GM10248 (cell line): ENCODE measurements around the gene TARBP2.

ENCODE experiments used
- CTCF ChIA-PET: fragments of 300-600 bp; sonication (Branson Sonifier 250); formaldehyde crosslinking; extraction: SDS; loops from one replicate; lab custom pipeline; 2021; ENCODE audit warnings: antibody characterized with exemption; lab: Yijun Ruan, JAX
- POLR2A ChIA-PET: fragments of 350-650 bp; sonication (Branson Sonifier 250); formaldehyde crosslinking; extraction: SDS; loops from one replicate; lab custom pipeline; 2020; ENCODE audit warnings: antibody characterized with exemption; lab: Yijun Ruan, JAX
- DNase-seq: peaks from one replicate; pipeline ENCODE4 v3.0.0; 2012; ENCODE audit errors: extremely low spot score
- CTCF ChIP-seq: IDR thresholded peaks from 2 replicates; pipeline ENCODE4 v1.5.1; 2012; ENCODE audit warnings: mild to moderate bottlenecking, low read depth; ENCODE audit errors: extremely low read depth, missing control alignments, control extremely low read depth

TARBP2 gene

GRCh38 chr12:53463802-53464560 is 37.1 kb upstream of the TARBP2 start:
- POLR2A ChIA-PET, result interaction anchor here (0.6 to 1.2 kb wide), 5 partner anchors 8 to 250 kb away, joined by 3 to 4 read pairs (median 3); no protein-coding TSS in a partner anchor
- DNase-seq, result no peak
- CTCF ChIA-PET, result interaction anchor here (0.7 to 3.4 kb wide), 6 partner anchors 9 to 45 kb away, joined by 3 to 22 read pairs (median 3); no protein-coding TSS in a partner anchor
- no peak for TF ChIP-seq CTCF

- ChIA-PET POLR2A (interaction anchor here (0.6 to 1.2 kb wide), 5 partner anchors 9 to 251 kb away, joined by 3 to 4 read pairs (median 3); no protein-coding TSS in a partner anchor), CTCF (interaction anchor here (0.7 to 3.4 kb wide), 6 partner anchors 10 to 44 kb away, joined by 3 to 22 read pairs (median 3); no protein-coding TSS in a partner anchor)
- DNase-seq, result no peak
- no peak for TF ChIP-seq CTCF
These were observed 36.2 kb upstream of the TARBP2 start for GRCh38 chr12:53464685-53465418.

- TF ChIP-seq CTCF, result no peak
- ChIA-PET POLR2A (no interaction called here), CTCF (interaction anchor here (3.4 kb wide), 1 partner anchor 10 kb away, joined by 22 read pairs; no protein-coding TSS in a partner anchor)
- no peak for DNase-seq
These were observed 35.4 kb upstream of the TARBP2 start for GRCh38 chr12:53465679-53466078.

GRCh38 chr12:53466640-53467039 is 34.4 kb upstream of the TARBP2 start:
- ChIA-PET POLR2A (interaction anchor here (2.0 kb wide), 1 partner anchor 10 kb away, joined by 8 read pairs; no protein-coding TSS in a partner anchor), CTCF (interaction anchor here (3.4 kb wide), 1 partner anchor 9 kb away, joined by 22 read pairs; no protein-coding TSS in a partner anchor)
- no peak for TF ChIP-seq CTCF
- no peak for DNase-seq

- ChIA-PET POLR2A (interaction anchor here (2.0 kb wide), 1 partner anchor 9 kb away, joined by 8 read pairs; no protein-coding TSS in a partner anchor), CTCF (interaction anchor here (0.9 to 1.6 kb wide), 2 partner anchors 14 to 115 kb away, joined by 3 read pairs; no protein-coding TSS in a partner anchor)
- DNase-seq, result no peak
- TF ChIP-seq CTCF, result no peak
These were observed 34.0 kb upstream of the TARBP2 start for GRCh38 chr12:53467082-53467481.

GRCh38 chr12:53467880-53468279 is 33.2 kb upstream of the TARBP2 start:
- no peak for DNase-seq
- POLR2A ChIA-PET, result interaction anchor here (1.5 to 2.0 kb wide), 3 partner anchors 9 to 33 kb away, joined by 4 to 8 read pairs (median 8); partner anchors contain the start of gene TARBP2
- TF ChIP-seq CTCF, result no peak
- CTCF ChIA-PET, result interaction anchor here (0.9 to 1.6 kb wide), 4 partner anchors 9 to 115 kb away, joined by 3 to 4 read pairs (median 3); no protein-coding TSS in a partner anchor
